HepG2 (cell line): ENCODE measurements around the gene CHN2. TPM values are rescaled to one million over a fixed set of nuclear protein-coding genes. Genes with fewer than 3 reads are reported as not detected.

Experiments used
- ELF3 ChIP-seq: IDR thresholded peaks from 2 replicates; pipeline ENCODE4 v1.6.1; 2016; ENCODE audit warnings: missing genetic modification reagents, missing compliant biosample characterization
- EP300 ChIP-seq, 3 experiments: sonication (generic) in 1 of 3; formaldehyde crosslinking in 1 of 3; IDR thresholded peaks; 2 replicates each; pipeline versions ENCODE4 v1.5.1 to v1.6.1; 2011 to 2020; ENCODE audit warnings: low read depth in 2 of 3, low read length in 2 of 3, borderline replicate concordance in 1 of 3, improper control_type of control experiment in 1 of 3, mild to moderate bottlenecking in 1 of 3, missing genetic modification reagents in 1 of 3, moderate library complexity in 1 of 3
- FOXK2 ChIP-seq: fragments of 450-650 bp; IDR thresholded peaks from 2 replicates; pipeline ENCODE4 v1.6.1; 2016
- KLF16 ChIP-seq, 2 experiments: sonication (generic) in 1 of 2; formaldehyde crosslinking in 1 of 2; IDR thresholded peaks; 2 replicates each; pipeline versions ENCODE4 v1.6.1 to v1.8.0; 2016 to 2023; ENCODE audit warnings: missing genetic modification reagents in 2 of 2, missing compliant biosample characterization in 1 of 2
- KMT2B ChIP-seq: IDR thresholded peaks from 2 replicates; pipeline ENCODE4 v1.6.1; 2016; ENCODE audit warnings: missing genetic modification reagents, missing compliant biosample characterization
- NCOR1 ChIP-seq: fragments of 200-600 bp; sonication (generic); IDR thresholded peaks from 2 replicates; pipeline ENCODE4 v1.7.0; 2017; ENCODE audit warnings: antibody characterized with exemption, low read length, borderline replicate concordance
- ONECUT2 ChIP-seq: sonication (generic); formaldehyde crosslinking; IDR thresholded peaks from 2 replicates; pipeline ENCODE4 v1.4.0; 2020; ENCODE audit warnings: missing genetic modification reagents
- SALL1 ChIP-seq: sonication (generic); formaldehyde crosslinking; IDR thresholded peaks from 2 replicates; pipeline ENCODE4 v1.8.0; 2022; ENCODE audit warnings: mild to moderate bottlenecking, missing genetic modification reagents
- TEAD3 ChIP-seq: optimal IDR thresholded peaks from 2 replicates; pipeline ENCODE3; 2016; ENCODE audit warnings: borderline replicate concordance
- ZBTB38 ChIP-seq: sonication (generic); formaldehyde crosslinking; IDR thresholded peaks from 2 replicates; pipeline ENCODE4 v1.5.1; 2020; ENCODE audit warnings: mild to moderate bottlenecking, missing genetic modification reagents
- ZBTB7A ChIP-seq: sonication (generic); formaldehyde crosslinking; IDR thresholded peaks from 2 replicates; pipeline ENCODE4 v1.8.0; 2022; ENCODE audit warnings: mild to moderate bottlenecking, missing genetic modification reagents
- ZNF124 ChIP-seq: sonication (generic); formaldehyde crosslinking; IDR thresholded peaks from 2 replicates; pipeline ENCODE4 v1.4.0; 2020; ENCODE audit warnings: missing genetic modification reagents
- ZNF451 ChIP-seq: sonication (generic); formaldehyde crosslinking; IDR thresholded peaks from 2 replicates; pipeline ENCODE4 v1.5.0; 2020; ENCODE audit warnings: mild to moderate bottlenecking, missing genetic modification reagents
- ZNF878 ChIP-seq: sonication (generic); formaldehyde crosslinking; IDR thresholded peaks from 2 replicates; pipeline ENCODE4 v1.8.1; 2023; ENCODE audit warnings: mild to moderate bottlenecking, missing genetic modification reagents, moderate library complexity
- polyA plus RNA-seq, 8 experiments: library from polyadenylated mRNA; depleted of rRNA in 3 of 8; stranded (reverse) in 7 of 8; unstranded in 1 of 8; fragments of >200 nt; fragmentation: Illumina TruSeq in 4 of 8; extraction: Trizol in 4 of 8; gene quantifications; 2 replicates each; pipeline versions ENCODE4 v1.2.1 to v1.2.3, GENCODE V29; 2011 to 2016; ENCODE audit warnings: low read depth in 4 of 8, missing spikeins in 1 of 8, mixed read lengths in 1 of 8; ENCODE audit not compliant: insufficient read depth in 1 of 8
- total RNA-seq, 5 experiments: library from RNA; depleted of rRNA; stranded (reverse); fragments of >200 nt; fragmentation: Illumina TruSeq; extraction: Trizol; gene quantifications; 2 replicates each; pipeline ENCODE4 v1.2.3, GENCODE V29; 2016; ENCODE audit warnings: low read depth in 1 of 5
- TF ChIP-seq, protein P1 (sequence below): sonication (generic); formaldehyde crosslinking; IDR thresholded peaks from 2 replicates; pipeline ENCODE4 v1.4.0; 2020; ENCODE audit warnings: missing genetic modification reagents, mild to moderate bottlenecking, borderline replicate concordance
- TF ChIP-seq, protein P2 (sequence below): sonication (generic); formaldehyde crosslinking; IDR thresholded peaks from 2 replicates; pipeline ENCODE4 v1.5.0; 2020; ENCODE audit warnings: mild to moderate bottlenecking, missing genetic modification reagents, borderline replicate concordance
- TF ChIP-seq, protein P3 (sequence below): IDR thresholded peaks from 2 replicates; pipeline ENCODE4 v1.6.1; 2016; ENCODE audit warnings: missing compliant biosample characterization, missing genetic modification reagents, borderline replicate concordance
- TF ChIP-seq, protein P4 (sequence below): sonication (generic); formaldehyde crosslinking; IDR thresholded peaks from 2 replicates; pipeline ENCODE4 v1.4.0; 2020; ENCODE audit warnings: missing genetic modification reagents

Gene CHN2
- total and polyA plus RNA-seq, 2 of the 13 experiments (the other 11 are each of a cell fraction or from before 2014, with no cell fraction given): 23.5 to 30.5 TPM

DNA sequence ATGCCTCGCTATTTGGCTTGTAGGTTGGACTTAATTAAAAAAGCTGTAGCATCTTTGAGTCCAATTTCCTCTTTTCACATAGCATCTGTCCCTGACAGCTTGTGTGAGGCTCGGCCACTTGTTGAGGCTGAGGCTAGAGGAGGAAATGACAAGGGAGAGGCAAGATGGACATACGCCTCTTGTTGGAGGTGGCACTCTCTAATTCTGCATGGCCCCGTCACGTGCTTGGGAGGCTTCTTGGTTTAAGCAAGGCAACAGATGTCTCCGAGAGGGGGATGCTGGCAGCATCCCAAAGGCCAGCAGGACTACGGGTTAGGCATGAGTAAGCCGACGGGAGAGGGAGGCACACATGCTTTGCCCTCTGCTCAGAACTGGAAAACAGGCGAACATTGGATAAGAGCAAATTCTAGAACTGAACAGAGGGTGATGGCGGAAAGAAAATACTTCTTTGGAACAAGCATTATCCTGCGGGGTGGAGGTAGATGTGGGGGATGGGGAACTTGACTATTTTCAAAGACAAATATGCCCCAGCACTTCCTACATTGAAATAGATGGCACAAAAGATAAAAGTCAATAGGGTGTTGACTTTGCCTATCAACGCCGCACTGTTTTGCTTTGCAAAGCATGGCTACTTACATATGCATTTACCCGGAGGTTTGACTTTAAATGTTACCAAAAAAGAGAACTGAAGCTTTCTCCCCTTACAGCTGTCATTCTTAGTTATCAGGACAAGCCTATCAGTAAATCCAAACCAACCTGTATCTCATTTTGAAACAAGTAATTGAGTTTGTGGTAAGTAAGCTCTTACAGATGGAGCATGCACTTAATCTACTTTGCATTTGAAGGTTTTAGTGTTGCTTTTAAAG lies 94.8 kb downstream of the CHN2 start (continued):
- no peak for TF ChIP-seq KMT2B (CRISPR knock-in tag)
- no peak for TF ChIP-seq ZNF878 (CRISPR knock-in tag)
- TF ChIP-seq ELF3 (CRISPR knock-in tag): peak; percentile 49
- 0 out of 4 replicates have a peak, but pooled peaks of 1 of the 2 experiments have one; percentile 14 for TF ChIP-seq KLF16 (CRISPR knock-in tag; IDR thresholded peaks at IDR 0.05)
- peak; percentile 90 for TF ChIP-seq ZBTB38 (CRISPR knock-in tag)
- TF ChIP-seq, protein P1, sequence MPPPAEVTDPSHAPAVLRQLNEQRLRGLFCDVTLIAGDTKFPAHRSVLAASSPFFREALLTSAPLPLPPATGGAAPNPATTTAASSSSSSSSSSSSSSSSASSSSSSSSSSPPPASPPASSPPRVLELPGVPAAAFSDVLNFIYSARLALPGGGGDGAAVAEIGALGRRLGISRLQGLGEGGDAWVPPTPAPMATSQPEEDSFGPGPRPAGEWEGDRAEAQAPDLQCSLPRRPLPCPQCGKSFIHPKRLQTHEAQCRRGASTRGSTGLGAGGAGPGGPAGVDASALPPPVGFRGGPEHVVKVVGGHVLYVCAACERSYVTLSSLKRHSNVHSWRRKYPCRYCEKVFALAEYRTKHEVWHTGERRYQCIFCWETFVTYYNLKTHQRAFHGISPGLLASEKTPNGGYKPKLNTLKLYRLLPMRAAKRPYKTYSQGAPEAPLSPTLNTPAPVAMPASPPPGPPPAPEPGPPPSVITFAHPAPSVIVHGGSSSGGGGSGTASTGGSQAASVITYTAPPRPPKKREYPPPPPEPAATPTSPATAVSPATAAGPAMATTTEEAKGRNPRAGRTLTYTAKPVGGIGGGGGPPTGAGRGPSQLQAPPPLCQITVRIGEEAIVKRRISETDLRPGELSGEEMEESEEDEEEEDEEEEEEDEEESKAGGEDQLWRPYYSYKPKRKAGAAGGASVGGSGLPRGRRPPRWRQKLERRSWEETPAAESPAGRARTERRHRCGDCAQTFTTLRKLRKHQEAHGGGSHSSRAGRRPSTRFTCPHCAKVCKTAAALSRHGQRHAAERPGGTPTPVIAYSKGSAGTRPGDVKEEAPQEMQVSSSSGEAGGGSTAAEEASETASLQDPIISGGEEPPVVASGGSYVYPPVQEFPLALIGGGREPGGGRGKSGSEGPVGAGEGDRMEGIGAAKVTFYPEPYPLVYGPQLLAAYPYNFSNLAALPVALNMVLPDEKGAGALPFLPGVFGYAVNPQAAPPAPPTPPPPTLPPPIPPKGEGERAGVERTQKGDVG: peak; percentile 81; the same call in 1 of the 2 replicates
- TF ChIP-seq, protein P2, sequence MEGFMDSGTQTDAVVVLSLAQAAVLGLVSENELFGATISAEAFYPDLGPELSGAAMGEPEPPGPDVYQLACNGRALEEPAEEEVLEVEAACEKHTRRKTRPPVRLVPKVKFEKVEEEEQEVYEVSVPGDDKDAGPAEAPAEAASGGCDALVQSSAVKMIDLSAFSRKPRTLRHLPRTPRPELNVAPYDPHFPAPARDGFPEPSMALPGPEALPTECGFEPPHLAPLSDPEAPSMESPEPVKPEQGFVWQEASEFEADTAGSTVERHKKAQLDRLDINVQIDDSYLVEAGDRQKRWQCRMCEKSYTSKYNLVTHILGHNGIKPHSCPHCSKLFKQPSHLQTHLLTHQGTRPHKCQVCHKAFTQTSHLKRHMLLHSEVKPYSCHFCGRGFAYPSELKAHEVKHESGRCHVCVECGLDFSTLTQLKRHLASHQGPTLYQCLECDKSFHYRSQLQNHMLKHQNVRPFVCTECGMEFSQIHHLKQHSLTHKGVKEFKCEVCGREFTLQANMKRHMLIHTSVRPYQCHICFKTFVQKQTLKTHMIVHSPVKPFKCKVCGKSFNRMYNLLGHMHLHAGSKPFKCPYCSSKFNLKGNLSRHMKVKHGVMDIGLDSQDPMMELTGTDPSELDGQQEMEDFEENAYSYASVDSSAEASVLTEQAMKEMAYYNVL (CRISPR knock-in tag): no peak
- TF ChIP-seq, protein P3, sequence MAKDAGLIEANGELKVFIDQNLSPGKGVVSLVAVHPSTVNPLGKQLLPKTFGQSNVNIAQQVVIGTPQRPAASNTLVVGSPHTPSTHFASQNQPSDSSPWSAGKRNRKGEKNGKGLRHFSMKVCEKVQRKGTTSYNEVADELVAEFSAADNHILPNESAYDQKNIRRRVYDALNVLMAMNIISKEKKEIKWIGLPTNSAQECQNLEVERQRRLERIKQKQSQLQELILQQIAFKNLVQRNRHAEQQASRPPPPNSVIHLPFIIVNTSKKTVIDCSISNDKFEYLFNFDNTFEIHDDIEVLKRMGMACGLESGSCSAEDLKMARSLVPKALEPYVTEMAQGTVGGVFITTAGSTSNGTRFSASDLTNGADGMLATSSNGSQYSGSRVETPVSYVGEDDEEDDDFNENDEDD (CRISPR knock-in tag): peak; percentile 9; the same call in 1 of the 2 replicates
- TF ChIP-seq ZNF451: no peak
- TF ChIP-seq EP300 (IDR thresholded peaks at IDR 0.05; ENCODE audit: low read depth in 2 of 2, low read length in 2 of 2): peak in 1 of 2 experiments; percentile 67; a peak in 2 of 4 replicates
- peak; percentile 25; the same call in 1 of the 2 replicates for TF ChIP-seq EP300 (CRISPR knock-in tag; IDR thresholded peaks at IDR 0.05; ENCODE audit: borderline replicate concordance)
- peak; percentile 37 for TF ChIP-seq SALL1 (CRISPR knock-in tag)
- TF ChIP-seq TEAD3 (CRISPR knock-in tag): no peak
- TF ChIP-seq, protein P4, sequence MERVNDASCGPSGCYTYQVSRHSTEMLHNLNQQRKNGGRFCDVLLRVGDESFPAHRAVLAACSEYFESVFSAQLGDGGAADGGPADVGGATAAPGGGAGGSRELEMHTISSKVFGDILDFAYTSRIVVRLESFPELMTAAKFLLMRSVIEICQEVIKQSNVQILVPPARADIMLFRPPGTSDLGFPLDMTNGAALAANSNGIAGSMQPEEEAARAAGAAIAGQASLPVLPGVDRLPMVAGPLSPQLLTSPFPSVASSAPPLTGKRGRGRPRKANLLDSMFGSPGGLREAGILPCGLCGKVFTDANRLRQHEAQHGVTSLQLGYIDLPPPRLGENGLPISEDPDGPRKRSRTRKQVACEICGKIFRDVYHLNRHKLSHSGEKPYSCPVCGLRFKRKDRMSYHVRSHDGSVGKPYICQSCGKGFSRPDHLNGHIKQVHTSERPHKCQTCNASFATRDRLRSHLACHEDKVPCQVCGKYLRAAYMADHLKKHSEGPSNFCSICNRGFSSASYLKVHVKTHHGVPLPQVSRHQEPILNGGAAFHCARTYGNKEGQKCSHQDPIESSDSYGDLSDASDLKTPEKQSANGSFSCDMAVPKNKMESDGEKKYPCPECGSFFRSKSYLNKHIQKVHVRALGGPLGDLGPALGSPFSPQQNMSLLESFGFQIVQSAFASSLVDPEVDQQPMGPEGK (CRISPR knock-in tag): peak; percentile 34; the same call in 1 of the 2 replicates
- no peak for TF ChIP-seq FOXK2
- TF ChIP-seq ZBTB7A: no peak
- no peak for TF ChIP-seq ZNF124 (CRISPR knock-in tag)
- TF ChIP-seq NCOR1: 0 out of 2 replicates have a peak, but pooled peaks have one; percentile 44
- TF ChIP-seq ONECUT2 (CRISPR knock-in tag): no peak
